Loucy (cell line): ENCODE data around the gene UNK.

Experiments
- H2AFZ ChIP-seq: fragments of 200-600 bp; sonication (generic); 2 replicates; pipeline ENCODE4 v1.6.0; 2016; ENCODE audit warnings: antibody characterized with exemption, mild to moderate bottlenecking, low read length, moderate library complexity
- H3F3A ChIP-seq: fragments of 200-600 bp; 2 replicates; pipeline ENCODE4 v1.6.0; 2016; ENCODE audit warnings: antibody characterized with exemption, low read depth, mild to moderate bottlenecking
- H3K27me3 ChIP-seq: fragments of 200-600 bp; sonication (generic); 2 replicates; pipeline ENCODE4 v1.6.1; 2014; ENCODE audit warnings: low read length, mild to moderate bottlenecking; ENCODE audit not compliant: insufficient read depth, poor library complexity, severe bottlenecking
- H3K36me3 ChIP-seq: fragments of 200-600 bp; sonication (generic); 2 replicates; pipeline ENCODE4 v1.6.1; 2016; ENCODE audit warnings: low read length; ENCODE audit not compliant: insufficient read depth
- H3K4me1 ChIP-seq: fragments of 200-600 bp; sonication (generic); 2 replicates; pipeline ENCODE4 v1.5.1; 2014; ENCODE audit warnings: low read length, mild to moderate bottlenecking; ENCODE audit not compliant: insufficient read depth, poor library complexity, severe bottlenecking
- H3K4me2 ChIP-seq: fragments of 200-600 bp; sonication (generic); 2 replicates; pipeline ENCODE4 v1.6.0; 2014; ENCODE audit warnings: antibody characterized with exemption, low read length, low read depth, mild to moderate bottlenecking; ENCODE audit not compliant: poor library complexity, severe bottlenecking
- H3K4me3 ChIP-seq: fragments of 200-600 bp; sonication (generic); 2 replicates; pipeline ENCODE4 v1.5.1; 2014; ENCODE audit warnings: low read length, mild to moderate bottlenecking, mixed read lengths; ENCODE audit not compliant: poor library complexity, severe bottlenecking
- H3K79me2 ChIP-seq: fragments of 200-600 bp; sonication (generic); 2 replicates; pipeline ENCODE4 v1.6.1; 2014; ENCODE audit warnings: low read length; ENCODE audit not compliant: insufficient read depth
- H3K9ac ChIP-seq: fragments of 200-600 bp; sonication (generic); 2 replicates; pipeline ENCODE4 v1.6.0; 2014; ENCODE audit warnings: mild to moderate bottlenecking, low read depth, low read length, moderate library complexity; ENCODE audit not compliant: poor library complexity, severe bottlenecking
- H3K9me2 ChIP-seq: fragments of 200-600 bp; sonication (generic); replicated peaks from 2 replicates; pipeline ENCODE4 v1.6.1; 2016; ENCODE audit warnings: low read depth, low read length, mixed read lengths
- H3K9me3 ChIP-seq: fragments of 200-600 bp; sonication (generic); 2 replicates; pipeline ENCODE4 v1.6.1; 2014; ENCODE audit warnings: mild to moderate bottlenecking, antibody characterized with exemption, low read length, low read depth; ENCODE audit not compliant: insufficient read depth
- H4K20me1 ChIP-seq: fragments of 200-600 bp; sonication (generic); 2 replicates; pipeline ENCODE4 v1.6.0; 2014; ENCODE audit warnings: antibody characterized with exemption, low read length, mild to moderate bottlenecking; ENCODE audit not compliant: insufficient read depth, poor library complexity, severe bottlenecking
- CTCF ChIP-seq: fragments of 200-600 bp; sonication (generic); conservative IDR thresholded peaks from 2 replicates; pipeline ENCODE4 v1.5.1; 2014; ENCODE audit warnings: mild to moderate bottlenecking, antibody characterized with exemption, low read length
- EZH2phosphoT487 ChIP-seq: fragments of 200-600 bp; IDR thresholded peaks from 2 replicates; pipeline ENCODE4 v1.6.1; 2018; ENCODE audit warnings: antibody characterized with exemption, mild to moderate bottlenecking, moderate library complexity, borderline replicate concordance

Gene UNK

GRCh38 chr17:75783069-75783783 lies 1.4 kb upstream of the UNK start:
- TF ChIP-seq EZH2phosphoT487 = no peak
- TF ChIP-seq CTCF = peak; percentile 85
- Histone ChIP-seq H3K9me2 (no peaks in the 10 kb centered on the region), H3K4me2 (peak overlapping the region; percentile 93), H3K36me3 (peaks cover 7% of the 10 kb centered on the region), H2AFZ (peak overlapping the region; percentile 81), H3F3A (peaks cover 2% of the 10 kb centered on the region; the same call in 1 of the 2 replicates), H3K4me1 (peaks cover 48% of the 10 kb centered on the region), H3K27me3 (peaks cover 13% of the 10 kb centered on the region), H3K79me2 (peaks cover 52% of the 10 kb centered on the region), H3K9me3 (no peaks in the 10 kb centered on the region), H3K9ac (peak overlapping the region; percentile 100), H3K4me3 (peak overlapping the region; percentile 92), H4K20me1 (peaks cover 13% of the 10 kb centered on the region)

- H3K79me2 ChIP-seq = peaks cover 50% of the 10 kb centered on the region
- H3K36me3 ChIP-seq = 0 out of 2 replicates have a peak, but pooled peaks cover under 1% of the 10 kb centered on the region
- H3F3A ChIP-seq = peaks cover 2% of the 10 kb centered on the region; the same call in 1 of the 2 replicates
- H3K4me3 ChIP-seq = peak overlapping the region; percentile 92
- peaks cover 52% of the 10 kb centered on the region for H3K4me1 ChIP-seq
- peaks cover 9% of the 10 kb centered on the region for H4K20me1 ChIP-seq
- 0 out of 2 replicates have a peak overlapping the region, but pooled peaks have one; percentile 2 for H2AFZ ChIP-seq
- H3K27me3 ChIP-seq = peaks cover 6% of the 10 kb centered on the region
- no peaks in the 10 kb centered on the region for H3K9me3 ChIP-seq
- H3K9me2 ChIP-seq = no peaks in the 10 kb centered on the region
- peak overlapping the region; percentile 100 for H3K9ac ChIP-seq
- no peak for TF ChIP-seq CTCF
- TF ChIP-seq EZH2phosphoT487 = no peak
- H3K4me2 ChIP-seq = peak overlapping the region; percentile 93
Observed at GRCh38 chr17:75783803-75784472, 668 bp upstream of the UNK start.

- TF ChIP-seq EZH2phosphoT487 (no peak), CTCF (no peak)
- Histone ChIP-seq H3K36me3 (no peaks in the 10 kb centered on the region; the same call in 1 of the 2 replicates), H3K27me3 (no peaks in the 10 kb centered on the region), H3K79me2 (peaks cover 58% of the 10 kb centered on the region), H3K4me3 (peak overlapping the region; percentile 92), H3K9me2 (no peaks in the 10 kb centered on the region), H3K4me1 (peaks cover 48% of the 10 kb centered on the region), H4K20me1 (peaks cover 5% of the 10 kb centered on the region), H2AFZ (peak overlapping the region; percentile 66; the same call in 1 of the 2 replicates), H3K9ac (peak overlapping the region; percentile 100), H3K4me2 (peak overlapping the region; percentile 95), H3K9me3 (no peaks in the 10 kb centered on the region), H3F3A (no peaks in the 10 kb centered on the region; the same call in 1 of the 2 replicates)
Observed at GRCh38 chr17:75785016-75785890, 647 bp downstream of the UNK start.
